ENCODE data around the gene ACAD10. TPM values are rescaled to one million over a fixed set of nuclear protein-coding genes. Genes with fewer than 3 reads are reported as not detected.
"Not testable (repeated sequence)": the region's sequence is repeated elsewhere in the genome, so short reads cannot be mapped to it uniquely, and the experiment has no call there.

Gene ACAD10
- total and polyA plus RNA-seq, 4 donors: 10.1 to 38.6 (median 17.5) TPM

DNA sequence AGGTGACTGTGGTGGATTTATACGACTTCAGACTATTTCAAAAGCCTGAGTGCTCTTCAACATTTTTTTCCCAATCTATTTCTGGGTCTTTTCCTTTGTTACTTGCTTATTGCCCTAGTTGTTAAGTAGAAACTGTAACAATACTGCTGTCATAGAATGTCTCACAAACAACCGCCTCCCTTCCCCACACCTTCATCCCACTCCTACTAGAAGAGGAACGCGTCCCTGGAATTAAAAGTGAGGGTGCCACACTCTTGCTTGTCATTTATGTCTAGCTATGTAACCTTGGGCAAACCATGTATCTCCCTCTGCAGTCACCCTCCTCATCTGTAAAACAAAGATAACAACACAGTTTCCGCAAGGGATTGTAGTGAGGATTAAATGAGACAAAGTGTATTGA, 8.7 kb upstream of the ACAD10 start:
- H3K4me3 ChIP-seq: no peak overlapping the region
- 96 to 97% methylated on average over 5 of the region's 5 CpGs for WGBS, 2 donors
- no peak for ATAC-seq (ENCODE audit: insufficient read depth, low FRiP score)

DNA sequence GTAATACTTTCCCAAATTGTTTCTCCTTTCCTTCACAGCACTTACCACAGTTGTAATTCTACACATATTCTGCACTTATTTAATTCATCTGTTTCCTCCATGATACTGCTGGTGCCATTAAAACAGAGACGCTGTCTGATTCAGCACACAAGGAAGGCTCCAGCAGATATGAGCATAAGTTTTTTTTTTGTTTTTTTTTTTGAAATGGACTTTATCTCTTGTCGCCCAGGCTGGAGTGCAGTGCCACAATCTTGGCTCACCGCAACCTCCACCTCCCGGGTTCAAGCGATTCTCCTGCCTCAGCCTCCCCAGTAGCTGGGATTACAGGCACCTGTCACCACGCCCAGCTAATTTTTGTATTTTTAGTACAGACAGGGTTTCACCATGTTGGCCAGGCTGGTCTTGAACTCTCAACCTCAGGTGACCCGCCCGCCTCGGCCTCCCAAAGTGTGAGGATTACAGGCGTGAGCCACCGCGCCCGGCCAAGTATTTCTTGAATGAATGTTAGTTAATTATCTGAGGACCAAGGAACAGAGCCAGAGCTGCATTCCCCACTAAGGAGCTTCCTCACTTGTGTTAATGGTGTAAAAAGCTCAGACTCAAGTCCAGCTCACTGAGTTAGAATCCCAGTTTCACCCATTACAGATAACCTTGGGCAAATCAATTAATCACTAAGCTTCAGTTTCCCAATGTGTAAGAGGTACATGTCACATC, 1.2 kb upstream of the ACAD10 start:
- not testable (repeated sequence) for H3K27ac ChIP-seq (ENCODE audit: low read depth in 1 of 2, low read length in 1 of 2); DNase-seq; ATAC-seq (ENCODE audit: insufficient read depth, low FRiP score); H3K9me3 ChIP-seq (ENCODE audit: control insufficient read depth in 4 of 4, insufficient read depth in 3 of 4, low read length in 3 of 4); H3K27me3 ChIP-seq (ENCODE audit: control insufficient read depth in 3 of 3, insufficient read depth in 3 of 3, low read length in 2 of 3)
- H3K9ac ChIP-seq (ENCODE audit: insufficient read depth in 1 of 2, low read length in 2 of 2): peak overlapping the region; percentile 83 to 93
- peaks cover 2 to 25% (median 7%) of the 10 kb centered on the region in 5 donors for H3K4me1 ChIP-seq (ENCODE audit: control insufficient read depth in 5 of 5, insufficient read depth in 5 of 5, low read length in 5 of 5)
- peak overlapping the region; percentile 78 for H3K4me3 ChIP-seq
- H3K36me3 ChIP-seq (ENCODE audit: control insufficient read depth in 4 of 4, insufficient read depth in 4 of 4, low read length in 4 of 4): peaks cover 6 to 21% (median 14%) of the 10 kb centered on the region in 4 donors
- 71 to 84% methylated on average over 13 of the region's 13 CpGs for WGBS, 2 donors

More for the DNA sequence above, 8.7 kb upstream of the ACAD10 start:
- no peaks in the 10 kb centered on the region for H3K27me3 ChIP-seq (ENCODE audit: control insufficient read depth in 3 of 3, insufficient read depth in 3 of 3, low read length in 2 of 3)
- no peaks in the 10 kb centered on the region for H3K9me3 ChIP-seq (ENCODE audit: control insufficient read depth in 4 of 4, insufficient read depth in 3 of 4, low read length in 3 of 4)
- TF ChIP-seq, protein P1, sequence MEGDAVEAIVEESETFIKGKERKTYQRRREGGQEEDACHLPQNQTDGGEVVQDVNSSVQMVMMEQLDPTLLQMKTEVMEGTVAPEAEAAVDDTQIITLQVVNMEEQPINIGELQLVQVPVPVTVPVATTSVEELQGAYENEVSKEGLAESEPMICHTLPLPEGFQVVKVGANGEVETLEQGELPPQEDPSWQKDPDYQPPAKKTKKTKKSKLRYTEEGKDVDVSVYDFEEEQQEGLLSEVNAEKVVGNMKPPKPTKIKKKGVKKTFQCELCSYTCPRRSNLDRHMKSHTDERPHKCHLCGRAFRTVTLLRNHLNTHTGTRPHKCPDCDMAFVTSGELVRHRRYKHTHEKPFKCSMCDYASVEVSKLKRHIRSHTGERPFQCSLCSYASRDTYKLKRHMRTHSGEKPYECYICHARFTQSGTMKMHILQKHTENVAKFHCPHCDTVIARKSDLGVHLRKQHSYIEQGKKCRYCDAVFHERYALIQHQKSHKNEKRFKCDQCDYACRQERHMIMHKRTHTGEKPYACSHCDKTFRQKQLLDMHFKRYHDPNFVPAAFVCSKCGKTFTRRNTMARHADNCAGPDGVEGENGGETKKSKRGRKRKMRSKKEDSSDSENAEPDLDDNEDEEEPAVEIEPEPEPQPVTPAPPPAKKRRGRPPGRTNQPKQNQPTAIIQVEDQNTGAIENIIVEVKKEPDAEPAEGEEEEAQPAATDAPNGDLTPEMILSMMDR (IDR thresholded peaks at IDR 0.05; ENCODE audit: control extremely low read depth, extremely low read depth): no peak
- H3K36me3 ChIP-seq (ENCODE audit: control insufficient read depth in 4 of 4, insufficient read depth in 4 of 4, low read length in 4 of 4): peaks cover 18 to 45% (median 37%) of the 10 kb centered on the region in 4 donors
- DNase-seq: no peak
- no peak overlapping the region for H3K9ac ChIP-seq (ENCODE audit: insufficient read depth in 1 of 2, low read length in 2 of 2)
- no peaks in the 10 kb centered on the region for H3K4me1 ChIP-seq (ENCODE audit: control insufficient read depth in 5 of 5, insufficient read depth in 5 of 5, low read length in 5 of 5)
- H3K27ac ChIP-seq (ENCODE audit: low read depth in 1 of 2, low read length in 1 of 2): no peak overlapping the region

DNA sequence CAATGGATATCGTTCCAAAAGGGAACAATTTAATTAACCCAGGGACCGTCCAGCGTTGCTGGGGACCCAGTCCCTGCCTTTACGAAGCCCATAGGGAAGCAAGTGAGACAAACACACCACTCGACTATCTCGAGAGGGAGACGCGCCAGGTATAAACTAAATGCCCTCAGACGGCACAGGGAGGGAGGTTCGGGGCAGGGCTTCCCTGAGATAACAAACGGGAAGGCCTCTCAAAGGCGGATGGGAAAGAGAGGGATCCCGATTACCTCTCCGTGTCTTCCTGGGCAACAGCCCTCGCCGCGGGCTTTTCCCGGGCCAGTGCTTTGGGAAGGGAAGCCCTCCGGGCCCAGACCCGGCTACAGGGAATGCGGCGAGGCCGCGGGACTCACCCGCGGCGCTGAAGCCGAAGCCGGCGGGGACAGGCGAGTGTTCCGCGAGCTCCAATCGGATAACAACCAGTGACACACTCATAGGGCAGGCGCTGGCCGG, 487 bp upstream of the ACAD10 start:
- H3K9ac ChIP-seq (ENCODE audit: insufficient read depth in 1 of 2, low read length in 2 of 2): peak overlapping the region; percentile 83 to 93
- WGBS, 2 donors: 0% methylated on average over 35 to 36 of the region's 36 CpGs

DNA sequence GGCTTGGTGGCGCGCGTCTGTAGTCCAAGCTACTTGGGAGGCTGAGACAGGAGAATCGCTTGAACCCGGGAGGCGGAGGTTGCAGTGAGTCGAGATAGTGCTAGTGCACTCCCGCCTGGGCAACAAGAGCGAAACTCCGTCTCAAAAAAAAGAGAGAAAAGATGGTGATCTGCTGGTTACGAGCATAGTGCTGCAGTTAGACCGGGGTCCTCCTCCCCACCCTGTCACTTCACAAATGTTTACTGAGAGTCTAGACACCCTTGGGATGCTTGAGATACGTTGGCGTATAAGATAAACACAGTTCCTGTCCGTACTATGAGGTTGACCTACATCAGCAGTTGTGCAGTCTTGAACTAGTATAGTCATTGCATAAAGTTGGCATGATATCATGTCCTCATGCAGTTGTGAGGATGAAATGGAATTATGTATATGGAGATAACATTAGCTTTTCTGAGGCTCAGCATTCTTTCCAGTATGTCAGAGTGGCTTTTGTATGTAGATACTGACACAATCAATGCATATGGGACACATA, 787 bp downstream of the ACAD10 start:
- H3K36me3 ChIP-seq (ENCODE audit: control insufficient read depth in 4 of 4, insufficient read depth in 4 of 4, low read length in 4 of 4): peaks cover 3 to 14% (median 8%) of the 10 kb centered on the region in 4 donors
- no peaks in the 10 kb centered on the region for H3K9me3 ChIP-seq (ENCODE audit: control insufficient read depth in 4 of 4, insufficient read depth in 3 of 4, low read length in 3 of 4)
- 18 to 22% methylated on average over 15 of the region's 15 CpGs for WGBS, 2 donors
- DNase-seq (peak in 1 of 3 donors; percentile 1), ATAC-seq (ENCODE audit: insufficient read depth, low FRiP score) (no peak)
- H3K9ac ChIP-seq (ENCODE audit: insufficient read depth in 1 of 2, low read length in 2 of 2): peak overlapping the region; percentile 84 to 90
- H3K4me3 ChIP-seq: peak overlapping the region; percentile 78
- H3K27ac ChIP-seq (ENCODE audit: low read depth in 1 of 2, low read length in 1 of 2): peak overlapping the region; percentile 89 to 94
- TF ChIP-seq, protein P1 (IDR thresholded peaks at IDR 0.05; ENCODE audit: control extremely low read depth, extremely low read depth): no peak
- H3K4me1 ChIP-seq (ENCODE audit: control insufficient read depth in 5 of 5, insufficient read depth in 5 of 5, low read length in 5 of 5): peaks cover 2 to 25% (median 7%) of the 10 kb centered on the region in 5 donors
- no peaks in the 10 kb centered on the region for H3K27me3 ChIP-seq (ENCODE audit: control insufficient read depth in 3 of 3, insufficient read depth in 3 of 3, low read length in 2 of 3)

More for the DNA sequence above, 487 bp upstream of the ACAD10 start:
- DNase-seq (no peak), ATAC-seq (ENCODE audit: insufficient read depth, low FRiP score) (peak; percentile 14)
- TF ChIP-seq, protein P1 (IDR thresholded peaks at IDR 0.05; ENCODE audit: control extremely low read depth, extremely low read depth): no peak
- Histone ChIP-seq H3K27me3 (ENCODE audit: control insufficient read depth in 3 of 3, insufficient read depth in 3 of 3, low read length in 2 of 3) (no peaks in the 10 kb centered on the region), H3K9me3 (ENCODE audit: control insufficient read depth in 4 of 4, insufficient read depth in 3 of 4, low read length in 3 of 4) (no peaks in the 10 kb centered on the region), H3K4me3 (peak overlapping the region; percentile 78), H3K4me1 (ENCODE audit: control insufficient read depth in 5 of 5, insufficient read depth in 5 of 5, low read length in 5 of 5) (peaks cover 2 to 25% (median 7%) of the 10 kb centered on the region in 5 donors), H3K36me3 (ENCODE audit: control insufficient read depth in 4 of 4, insufficient read depth in 4 of 4, low read length in 4 of 4) (peaks cover 6 to 21% (median 12%) of the 10 kb centered on the region in 4 donors), H3K27ac (ENCODE audit: low read depth in 1 of 2, low read length in 1 of 2) (peak overlapping the region; percentile 89 to 94)

All from lung (tissue), 12 donors.